RCC 7860 (cell line): ENCODE results near the gene MTTP.

ENCODE experiments used
- DNase-seq: peaks from one replicate; pipeline ENCODE4 v3.0.0-alpha.2; 2015; ENCODE audit warnings: low spot score
- FAIRE-seq: peaks from 2 replicates; lab custom pipeline; 2012; peaks lifted over from hg19 to GRCh38; lab: Jason Lieb, UNC

MTTP gene

GRCh38 chr4:99591757-99592156, 17.1 kb downstream of the MTTP start:
- DNase-seq = no peak

GRCh38 chr4:99593781-99594641, 19.4 kb downstream of the MTTP start:
- no peak for FAIRE-seq
- DNase-seq = no peak

More at GRCh38 chr4:99591757-99592156, 17.1 kb downstream of the MTTP start:
- FAIRE-seq = no peak

- FAIRE-seq = no peak
Measured at GRCh38 chr4:99594818-99595217, 20.2 kb downstream of the MTTP start.

GRCh38 chr4:99606716-99607115, 32.1 kb downstream of the MTTP start:
- DNase-seq (no peak), FAIRE-seq (no peak)

More at GRCh38 chr4:99594818-99595217, 20.2 kb downstream of the MTTP start:
- DNase-seq = no peak

GRCh38 chr4:99608417-99608816, 33.8 kb downstream of the MTTP start:
- no peak for DNase-seq
- FAIRE-seq = no peak

GRCh38 chr4:99610605-99611175, 36.1 kb downstream of the MTTP start:
- FAIRE-seq (no peak), DNase-seq (no peak)

- DNase-seq (no peak), FAIRE-seq (no peak)
Measured at GRCh38 chr4:99612281-99612680, 37.7 kb downstream of the MTTP start.

GRCh38 chr4:99612704-99613103, 38.1 kb downstream of the MTTP start:
- DNase-seq (no peak), FAIRE-seq (no peak)

- FAIRE-seq = no peak
- no peak for DNase-seq
Measured at GRCh38 chr4:99614491-99614890, 39.9 kb downstream of the MTTP start.

- FAIRE-seq (no peak), DNase-seq (no peak)
Measured at GRCh38 chr4:99615170-99615820, 40.7 kb downstream of the MTTP start.

GRCh38 chr4:99617374-99617773, 42.8 kb downstream of the MTTP start:
- DNase-seq = no peak
- no peak for FAIRE-seq

- DNase-seq (no peak), FAIRE-seq (no peak)
Measured at GRCh38 chr4:99622341-99622740, 47.7 kb downstream of the MTTP start.

GRCh38 chr4:99624141-99624719, 49.6 kb downstream of the MTTP start:
- DNase-seq (no peak), FAIRE-seq (no peak)

GRCh38 chr4:99625369-99625768, 50.7 kb downstream of the MTTP start:
- no peak for FAIRE-seq

GRCh38 chr4:99628040-99628439, 53.4 kb downstream of the MTTP start:
- FAIRE-seq (no peak), DNase-seq (no peak)

More at GRCh38 chr4:99625369-99625768, 50.7 kb downstream of the MTTP start:
- DNase-seq = no peak

- FAIRE-seq (no peak), DNase-seq (no peak)
Measured at GRCh38 chr4:99629962-99630554, 55.4 kb downstream of the MTTP start.

- FAIRE-seq (peak; percentile 63), DNase-seq (peak; percentile 13)
Measured at GRCh38 chr4:99630857-99631360, 56.3 kb downstream of the MTTP start.

- DNase-seq = no peak
- no peak for FAIRE-seq
Measured at GRCh38 chr4:99633772-99634171, 59.1 kb downstream of the MTTP start.

- DNase-seq = no peak
- FAIRE-seq = no peak
Measured at GRCh38 chr4:99634742-99635360, 60.2 kb downstream of the MTTP start.

- FAIRE-seq = no peak
- no peak for DNase-seq
Measured at GRCh38 chr4:99635601-99636000, 61.0 kb downstream of the MTTP start.
